ENCODE results near the gene SLC10A7. TPM values are rescaled to one million over a fixed set of nuclear protein-coding genes. Genes with fewer than 3 reads are reported as not detected.

SLC10A7 gene
- total RNA-seq, 1 experiment from 2014 or later, result 3.9 TPM

DNA sequence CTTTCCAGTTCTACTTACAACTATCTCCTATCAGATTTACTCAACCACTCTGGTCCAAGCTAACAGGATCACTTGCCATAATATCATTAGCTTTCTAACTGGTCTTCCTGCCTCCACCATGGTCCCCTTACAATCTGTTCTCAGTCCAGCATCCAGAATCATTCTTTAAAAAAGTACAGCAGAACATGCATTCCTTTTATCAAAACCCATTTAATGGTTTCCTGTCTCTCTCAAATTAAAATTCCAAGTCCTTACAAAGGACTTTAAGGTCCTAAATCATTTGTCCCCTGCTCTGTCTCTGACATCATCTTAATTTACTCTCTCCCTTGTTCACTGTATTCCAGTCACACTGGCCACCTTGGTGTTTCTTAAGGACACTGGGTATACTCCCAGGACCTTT, 202.8 kb downstream of the SLC10A7 start:
- no peaks in the 10 kb centered on the region for H3K23me2 ChIP-seq (ENCODE audit: insufficient read length, low read depth, low read length, poor library complexity, severe bottlenecking)
- H3K4me2 ChIP-seq (ENCODE audit: insufficient read depth, insufficient read length, low read length), result no peak overlapping the region
- TF ChIP-seq, protein P1, sequence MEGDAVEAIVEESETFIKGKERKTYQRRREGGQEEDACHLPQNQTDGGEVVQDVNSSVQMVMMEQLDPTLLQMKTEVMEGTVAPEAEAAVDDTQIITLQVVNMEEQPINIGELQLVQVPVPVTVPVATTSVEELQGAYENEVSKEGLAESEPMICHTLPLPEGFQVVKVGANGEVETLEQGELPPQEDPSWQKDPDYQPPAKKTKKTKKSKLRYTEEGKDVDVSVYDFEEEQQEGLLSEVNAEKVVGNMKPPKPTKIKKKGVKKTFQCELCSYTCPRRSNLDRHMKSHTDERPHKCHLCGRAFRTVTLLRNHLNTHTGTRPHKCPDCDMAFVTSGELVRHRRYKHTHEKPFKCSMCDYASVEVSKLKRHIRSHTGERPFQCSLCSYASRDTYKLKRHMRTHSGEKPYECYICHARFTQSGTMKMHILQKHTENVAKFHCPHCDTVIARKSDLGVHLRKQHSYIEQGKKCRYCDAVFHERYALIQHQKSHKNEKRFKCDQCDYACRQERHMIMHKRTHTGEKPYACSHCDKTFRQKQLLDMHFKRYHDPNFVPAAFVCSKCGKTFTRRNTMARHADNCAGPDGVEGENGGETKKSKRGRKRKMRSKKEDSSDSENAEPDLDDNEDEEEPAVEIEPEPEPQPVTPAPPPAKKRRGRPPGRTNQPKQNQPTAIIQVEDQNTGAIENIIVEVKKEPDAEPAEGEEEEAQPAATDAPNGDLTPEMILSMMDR (conservative IDR thresholded peaks at IDR 0.05), result no peak
- no peaks in the 10 kb centered on the region for H3K27me3 Mint-ChIP-seq (ENCODE audit: low read depth)
- no peak overlapping the region for H2BK120ac ChIP-seq (ENCODE audit: low read depth, low read length, poor library complexity, severe bottlenecking)
- H3K4me3 Mint-ChIP-seq, result no peak overlapping the region
- no peak overlapping the region for H4K8ac ChIP-seq (replicated peaks; ENCODE audit: insufficient read length, low read depth, low read length)
- no peaks in the 10 kb centered on the region for H3K4me1 Mint-ChIP-seq
- no peaks in the 10 kb centered on the region for H3K36me3 Mint-ChIP-seq (ENCODE audit: insufficient read depth in 1 of 3, low read depth in 3 of 3)
- H3K14ac ChIP-seq (ENCODE audit: insufficient read depth, low read length), result no peak overlapping the region
- H4K5ac ChIP-seq (ENCODE audit: insufficient read length, low read depth, low read length), result no peak overlapping the region
- H3K4me1 ChIP-seq (ENCODE audit: insufficient read depth, low read length), result no peaks in the 10 kb centered on the region
- no peak overlapping the region for H2BK20ac ChIP-seq (ENCODE audit: low read depth, low read length, poor library complexity, severe bottlenecking)
- H3K27ac ChIP-seq (ENCODE audit: insufficient read length, low read depth, low read length), result no peak overlapping the region
- H4K91ac ChIP-seq (ENCODE audit: insufficient read length, low read depth, low read length), result no peak overlapping the region
- H3T11ph ChIP-seq (ENCODE audit: low read length), result no peak overlapping the region
- no peak for DNase-seq
- no peak overlapping the region for H3K9ac ChIP-seq (ENCODE audit: extremely low read depth, insufficient read length, low read length)
- no peak overlapping the region for H3K18ac ChIP-seq (ENCODE audit: insufficient read length, low read depth, low read length)
- no peak overlapping the region for H2BK15ac ChIP-seq (ENCODE audit: low read depth, low read length)
- no peak overlapping the region for H3K27ac Mint-ChIP-seq
- no peaks in the 10 kb centered on the region for H3K27me3 ChIP-seq (ENCODE audit: insufficient read depth, low read length)
- H3K56ac ChIP-seq (ENCODE audit: insufficient read length, low read depth, low read length), result no peak overlapping the region
- H3K4ac ChIP-seq (ENCODE audit: low read depth, low read length), result no peak overlapping the region
- H4K20me1 ChIP-seq (ENCODE audit: control insufficient read depth, insufficient read depth, insufficient read length), result no peaks in the 10 kb centered on the region
- no peak overlapping the region for H2AK5ac ChIP-seq (ENCODE audit: insufficient read length, low read length)
- H3K79me1 ChIP-seq (ENCODE audit: insufficient read depth, low read depth, low read length, poor library complexity, severe bottlenecking), result no peaks in the 10 kb centered on the region
- no peaks in the 10 kb centered on the region for H3K79me2 ChIP-seq (ENCODE audit: insufficient read depth, low read length)
- H3K9me3 Mint-ChIP-seq, result no peaks in the 10 kb centered on the region; a peak in 1 of 5 replicates
- H3K9me3 ChIP-seq (ENCODE audit: control insufficient read depth, low read depth, low read length), result no peaks in the 10 kb centered on the region
- no peak overlapping the region for H2BK5ac ChIP-seq (ENCODE audit: insufficient read length, low read length)
- no peak overlapping the region for H2BK12ac ChIP-seq (ENCODE audit: insufficient read length, low read depth, low read length)
- H2AFZ ChIP-seq (ENCODE audit: low read length), result no peak overlapping the region
- no peak overlapping the region for H3K23ac ChIP-seq (ENCODE audit: insufficient read length, low read depth, low read length)
